SJCRH30 (cell line): ENCODE results near the gene ZBED4. TPM values are rescaled to one million over a fixed set of nuclear protein-coding genes. Genes with fewer than 3 reads are reported as not detected.

Experiments used
- DNase-seq, 2 experiments: peaks; one replicate each; pipeline ENCODE4 v3.0.0-alpha.2; 2015 to 2020
- H3K27ac ChIP-seq: fragments of 250-450 bp; sonication (Bioruptor Pico); 2 replicates; pipeline ENCODE4 v1.5.1; 2020; ENCODE audit warnings: mild to moderate bottlenecking, moderate library complexity
- H3K27me3 ChIP-seq: fragments of 250-450 bp; sonication (Bioruptor Pico); 2 replicates; pipeline ENCODE4 v1.5.1; 2020; ENCODE audit warnings: mild to moderate bottlenecking, moderate library complexity
- H3K36me3 ChIP-seq: fragments of 250-450 bp; sonication (Bioruptor Pico); 2 replicates; pipeline ENCODE4 v1.5.1; 2020; ENCODE audit warnings: mild to moderate bottlenecking, moderate library complexity
- H3K4me1 ChIP-seq: fragments of 250-450 bp; sonication (Bioruptor Pico); 2 replicates; pipeline ENCODE4 v1.5.1; 2020; ENCODE audit warnings: mild to moderate bottlenecking, moderate library complexity
- H3K4me3 ChIP-seq: fragments of 250-450 bp; sonication (Bioruptor Pico); 2 replicates; pipeline ENCODE4 v1.5.1; 2020; ENCODE audit warnings: mild to moderate bottlenecking, moderate library complexity
- H3K9me3 ChIP-seq: fragments of 250-450 bp; sonication (Bioruptor Pico); replicated peaks from 2 replicates; pipeline ENCODE4 v1.5.1; 2020; ENCODE audit warnings: mild to moderate bottlenecking, moderate library complexity
- total RNA-seq: library from RNA; depleted of rRNA; stranded (reverse); fragments of >200 nt; shearing (Covaris generic); gene quantifications from 2 replicates; pipeline ENCODE4 v1.2.3, GENCODE V29; 2014

ZBED4 gene
- total RNA-seq, 1 experiment from 2014 or later, result 53.2 TPM

- Histone ChIP-seq H3K27me3 (no peaks in the 10 kb centered on the region), H3K36me3 (peaks cover 49% of the 10 kb centered on the region), H3K27ac (no peak overlapping the region), H3K4me1 (no peaks in the 10 kb centered on the region), H3K9me3 (peaks cover 12% of the 10 kb centered on the region), H3K4me3 (no peak overlapping the region)
- DNase-seq, result no peak
These were observed 24.0 kb downstream of the ZBED4 start for GRCh38 chr22:49877642-49878041.

- no peaks in the 10 kb centered on the region for H3K4me1 ChIP-seq
- H3K4me3 ChIP-seq, result no peak overlapping the region
- H3K36me3 ChIP-seq, result peaks cover 54% of the 10 kb centered on the region
- no peaks in the 10 kb centered on the region for H3K27me3 ChIP-seq
- H3K9me3 ChIP-seq, result peaks cover 12% of the 10 kb centered on the region
- no peak for DNase-seq
- H3K27ac ChIP-seq, result no peak overlapping the region
These were observed 24.6 kb downstream of the ZBED4 start for GRCh38 chr22:49878206-49878605.

- Histone ChIP-seq H3K27me3 (no peaks in the 10 kb centered on the region), H3K9me3 (peaks cover 12% of the 10 kb centered on the region), H3K27ac (no peak overlapping the region), H3K36me3 (peaks cover 68% of the 10 kb centered on the region), H3K4me3 (no peak overlapping the region), H3K4me1 (no peaks in the 10 kb centered on the region)
- no peak for DNase-seq
These were observed 26.2 kb downstream of the ZBED4 start for GRCh38 chr22:49879871-49880270.

GRCh38 chr22:49880281-49880680 is 26.6 kb downstream of the ZBED4 start:
- peaks cover 69% of the 10 kb centered on the region for H3K36me3 ChIP-seq
- no peaks in the 10 kb centered on the region for H3K4me1 ChIP-seq
- no peak for DNase-seq
- H3K9me3 ChIP-seq, result peaks cover 12% of the 10 kb centered on the region
- no peaks in the 10 kb centered on the region for H3K27me3 ChIP-seq
- no peak overlapping the region for H3K27ac ChIP-seq
- no peak overlapping the region for H3K4me3 ChIP-seq

GRCh38 chr22:49881856-49882255 is 28.2 kb downstream of the ZBED4 start:
- no peak overlapping the region for H3K4me3 ChIP-seq
- no peak overlapping the region for H3K27ac ChIP-seq
- no peak for DNase-seq
- H3K4me1 ChIP-seq, result no peaks in the 10 kb centered on the region
- peaks cover 8% of the 10 kb centered on the region for H3K9me3 ChIP-seq
- H3K27me3 ChIP-seq, result no peaks in the 10 kb centered on the region
- peaks cover 71% of the 10 kb centered on the region for H3K36me3 ChIP-seq

- no peaks in the 10 kb centered on the region for H3K27me3 ChIP-seq
- H3K4me3 ChIP-seq, result no peak overlapping the region
- DNase-seq, result no peak
These were observed 29.1 kb downstream of the ZBED4 start for GRCh38 chr22:49882519-49883293.

GRCh38 chr22:49883294-49883640 is 29.6 kb downstream of the ZBED4 start:
- Histone ChIP-seq H3K27me3 (no peaks in the 10 kb centered on the region), H3K4me3 (no peak overlapping the region), H3K36me3 (peaks cover 73% of the 10 kb centered on the region), H3K9me3 (peaks cover 7% of the 10 kb centered on the region; the same call in 1 of the 2 replicates), H3K4me1 (peaks cover 5% of the 10 kb centered on the region; the same call in 1 of the 2 replicates), H3K27ac (no peak overlapping the region)
- no peak for DNase-seq

More at GRCh38 chr22:49882519-49883293, 29.1 kb downstream of the ZBED4 start:
- Histone ChIP-seq H3K9me3 (peaks cover 7% of the 10 kb centered on the region; the same call in 1 of the 2 replicates), H3K4me1 (peaks cover 4% of the 10 kb centered on the region; the same call in 1 of the 2 replicates), H3K27ac (no peak overlapping the region), H3K36me3 (peaks cover 71% of the 10 kb centered on the region)

- H3K9me3 ChIP-seq, result peaks cover 5% of the 10 kb centered on the region; the same call in 1 of the 2 replicates
- H3K4me1 ChIP-seq, result peaks cover 5% of the 10 kb centered on the region; the same call in 1 of the 2 replicates
- DNase-seq, result no peak
- peaks cover 76% of the 10 kb centered on the region for H3K36me3 ChIP-seq
- no peak overlapping the region for H3K27ac ChIP-seq
- H3K4me3 ChIP-seq, result no peak overlapping the region
- no peaks in the 10 kb centered on the region for H3K27me3 ChIP-seq
These were observed 30.4 kb downstream of the ZBED4 start for GRCh38 chr22:49884075-49884474.

GRCh38 chr22:49884503-49885260 is 31.0 kb downstream of the ZBED4 start:
- no peak overlapping the region for H3K27ac ChIP-seq
- H3K36me3 ChIP-seq, result peaks cover 82% of the 10 kb centered on the region
- peaks cover 5% of the 10 kb centered on the region; the same call in 1 of the 2 replicates for H3K4me1 ChIP-seq
- no peaks in the 10 kb centered on the region for H3K27me3 ChIP-seq
- H3K9me3 ChIP-seq, result peaks cover 11% of the 10 kb centered on the region; the same call in 1 of the 2 replicates
- no peak overlapping the region for H3K4me3 ChIP-seq
- DNase-seq, result no peak

- Histone ChIP-seq H3K9me3 (peaks cover 12% of the 10 kb centered on the region; the same call in 1 of the 2 replicates), H3K27ac (no peak overlapping the region), H3K4me1 (peaks cover 5% of the 10 kb centered on the region; the same call in 1 of the 2 replicates), H3K27me3 (no peaks in the 10 kb centered on the region), H3K4me3 (no peak overlapping the region), H3K36me3 (peaks cover 88% of the 10 kb centered on the region)
- DNase-seq, result no peak
These were observed 31.6 kb downstream of the ZBED4 start for GRCh38 chr22:49885281-49885680.

GRCh38 chr22:49885881-49886280 is 32.2 kb downstream of the ZBED4 start:
- no peak for DNase-seq
- Histone ChIP-seq H3K4me3 (no peak overlapping the region), H3K27ac (no peak overlapping the region), H3K27me3 (no peaks in the 10 kb centered on the region), H3K36me3 (peaks cover 92% of the 10 kb centered on the region), H3K9me3 (peaks cover 12% of the 10 kb centered on the region; the same call in 1 of the 2 replicates), H3K4me1 (peaks cover 5% of the 10 kb centered on the region; the same call in 1 of the 2 replicates)

- Histone ChIP-seq H3K36me3 (peaks cover 94% of the 10 kb centered on the region), H3K27me3 (no peaks in the 10 kb centered on the region)
- DNase-seq, result no peak
These were observed 32.9 kb downstream of the ZBED4 start for GRCh38 chr22:49886346-49887063.

GRCh38 chr22:49887064-49887451 is 33.4 kb downstream of the ZBED4 start:
- Histone ChIP-seq H3K4me3 (no peak overlapping the region), H3K27ac (no peak overlapping the region), H3K9me3 (peaks cover 11% of the 10 kb centered on the region; the same call in 1 of the 2 replicates), H3K36me3 (peaks cover 91% of the 10 kb centered on the region), H3K4me1 (peaks cover 5% of the 10 kb centered on the region; the same call in 1 of the 2 replicates), H3K27me3 (no peaks in the 10 kb centered on the region)
- no peak for DNase-seq

More at GRCh38 chr22:49886346-49887063, 32.9 kb downstream of the ZBED4 start:
- peaks cover 15% of the 10 kb centered on the region; the same call in 1 of the 2 replicates for H3K9me3 ChIP-seq
- H3K27ac ChIP-seq, result no peak overlapping the region
- no peak overlapping the region for H3K4me3 ChIP-seq
- peaks cover 5% of the 10 kb centered on the region; the same call in 1 of the 2 replicates for H3K4me1 ChIP-seq

- Histone ChIP-seq H3K36me3 (peaks cover 96% of the 10 kb centered on the region), H3K4me3 (no peak overlapping the region), H3K27ac (no peak overlapping the region), H3K4me1 (peaks cover 5% of the 10 kb centered on the region; the same call in 1 of the 2 replicates), H3K27me3 (no peaks in the 10 kb centered on the region), H3K9me3 (peaks cover 11% of the 10 kb centered on the region; the same call in 1 of the 2 replicates)
- DNase-seq, result peak in 1 of 2 experiments; percentile 48
These were observed 34.1 kb downstream of the ZBED4 start for GRCh38 chr22:49887702-49888101.
